Neuronal stem cell (in vitro differentiated cells): ENCODE measurements around the gene EIF5.
A peak's percentile ranks its signal among the peaks of the same experiment; 100 is the strongest.

Source experiments
- DNase-seq: peaks from one replicate; pipeline ENCODE4 v3.0.0-alpha.2; 2013; ENCODE audit warnings: low spot score
- H2AFZ ChIP-seq: one replicate; pipeline ENCODE4 v1.6.1; 2013; ENCODE audit warnings: mild to moderate bottlenecking, low read length, inconsistent platforms
- H2AK5ac ChIP-seq: 2 replicates; pipeline ENCODE4 v1.6.1; 2013; ENCODE audit warnings: low read depth, mild to moderate bottlenecking, inconsistent platforms, low read length, moderate library complexity, mixed read lengths
- H2BK120ac ChIP-seq: 2 replicates; pipeline ENCODE4 v1.6.1; 2013; ENCODE audit warnings: low read depth, mild to moderate bottlenecking, inconsistent platforms, low read length, moderate library complexity, mixed read lengths
- H2BK12ac ChIP-seq: one replicate; pipeline ENCODE4 v1.6.1; 2013; ENCODE audit warnings: low read length, inconsistent platforms
- H2BK15ac ChIP-seq: 2 replicates; pipeline ENCODE4 v1.6.1; 2013; ENCODE audit warnings: mild to moderate bottlenecking, low read length, inconsistent platforms, mixed read lengths
- H2BK5ac ChIP-seq: one replicate; pipeline ENCODE4 v1.6.1; 2013; ENCODE audit warnings: inconsistent platforms, mild to moderate bottlenecking, low read length, moderate library complexity
- H3K14ac ChIP-seq: one replicate; pipeline ENCODE4 v1.6.1; 2013; ENCODE audit warnings: low read length, inconsistent platforms
- H3K18ac ChIP-seq: 2 replicates; pipeline ENCODE4 v1.6.1; 2013; ENCODE audit warnings: low read length, inconsistent platforms
- H3K23ac ChIP-seq: 2 replicates; pipeline ENCODE4 v1.6.1; 2013; ENCODE audit warnings: low read depth, mild to moderate bottlenecking, mixed read lengths, low read length, inconsistent platforms; ENCODE audit not compliant: poor library complexity
- H3K27ac ChIP-seq: replicated peaks from 3 replicates; pipeline ENCODE4 v1.5.1; 2013; ENCODE audit warnings: low read length, inconsistent platforms
- H3K27me3 ChIP-seq, 3 experiments: 2 replicates each; pipeline ENCODE4 v1.6.1; 2013; ENCODE audit warnings: low read length in 3 of 3, mild to moderate bottlenecking in 2 of 3, inconsistent platforms in 1 of 3, low read depth in 1 of 3, mixed read lengths in 1 of 3, moderate library complexity in 1 of 3; ENCODE audit not compliant: control insufficient read depth in 3 of 3, insufficient read depth in 3 of 3
- H3K36me3 ChIP-seq, 2 donors: replicated peaks in 1 of 2; 2 replicates each; pipeline ENCODE4 v1.6.1; 2013; ENCODE audit warnings: low read length in 2 of 2; ENCODE audit not compliant: control insufficient read depth in 2 of 2, insufficient read depth in 2 of 2
- H3K4ac ChIP-seq: 2 replicates; pipeline ENCODE4 v1.6.1; 2013; ENCODE audit warnings: inconsistent platforms, mild to moderate bottlenecking, low read length, moderate library complexity
- H3K4me1 ChIP-seq, 2 donors: 1 replicate in 1 of 2; 2 replicates in 1 of 2; pipeline ENCODE4 v1.6.1; 2013; ENCODE audit warnings: low read length in 2 of 2, low read depth in 1 of 2; ENCODE audit not compliant: control insufficient read depth in 2 of 2, insufficient read depth in 1 of 2
- H3K4me2 ChIP-seq: one replicate; pipeline ENCODE4 v1.6.1; 2013; ENCODE audit warnings: mild to moderate bottlenecking, low read length, inconsistent platforms; ENCODE audit not compliant: insufficient read depth, poor library complexity, severe bottlenecking
- H3K4me3 ChIP-seq, 2 donors: 2 replicates each; pipeline ENCODE4 v1.5.1; 2013; ENCODE audit warnings: low read length in 2 of 2, mild to moderate bottlenecking in 2 of 2, inconsistent platforms in 1 of 2, moderate library complexity in 1 of 2
- H3K79me1 ChIP-seq: one replicate; pipeline ENCODE4 v1.6.1; 2013; ENCODE audit warnings: low read depth, mild to moderate bottlenecking, inconsistent platforms, low read length, moderate library complexity
- H3K9ac ChIP-seq: one replicate; pipeline ENCODE4 v1.6.1; 2013; ENCODE audit warnings: mild to moderate bottlenecking, low read depth, low read length, inconsistent platforms; ENCODE audit not compliant: poor library complexity
- H3K9me3 ChIP-seq, 2 donors: replicated peaks in 1 of 2; 2 replicates each; pipeline versions ENCODE3 to v1.6.1; 2013; ENCODE audit warnings: low read length in 2 of 2, mild to moderate bottlenecking in 2 of 2, inconsistent platforms in 1 of 2, low read depth in 1 of 2, mixed read lengths in 1 of 2, moderate library complexity in 1 of 2; ENCODE audit not compliant: control insufficient read depth in 2 of 2, insufficient read depth in 1 of 2
- H4K8ac ChIP-seq: one replicate; pipeline ENCODE4 v1.6.1; 2013; ENCODE audit warnings: low read depth, mild to moderate bottlenecking, inconsistent platforms, low read length, moderate library complexity
- H4K91ac ChIP-seq: one replicate; pipeline ENCODE4 v1.6.1; 2013; ENCODE audit warnings: low read length, low read depth, mild to moderate bottlenecking, inconsistent platforms; ENCODE audit not compliant: poor library complexity
- WGBS, 2 donors: extraction: QIAGEN DNeasy Blood & Tissue Kit; methylation state at CpG; one replicate each; pipeline ENCODE4 v1.1.7; 2013; ENCODE audit warnings: missing lambda C conversion rate in 2 of 2, mixed read lengths in 1 of 2; ENCODE audit not compliant: insufficient read length in 2 of 2, insufficient replicate concordance in 1 of 2; ENCODE audit errors: extremely low coverage in 2 of 2; 5-methylcytosine and 5-hydroxymethylcytosine counted together

EIF5 gene

GRCh38 chr14:103377522-103378037, 43.5 kb downstream of the EIF5 start:
- no peak overlapping the region for H2BK15ac ChIP-seq
- WGBS, 2 donors = no CpG with 5 or more reads among the region's 2 CpGs
- H2BK5ac ChIP-seq = no peak overlapping the region
- no peak overlapping the region for H3K18ac ChIP-seq
- H3K4me2 ChIP-seq = no peak overlapping the region
- H3K4me3 ChIP-seq = no peak overlapping the region
- H2AK5ac ChIP-seq = no peak overlapping the region
- peaks cover 0 to 25% (median 2%) of the 10 kb centered on the region in 3 experiments for H3K27me3 ChIP-seq
- H3K9ac ChIP-seq = no peak overlapping the region
- H2BK120ac ChIP-seq = no peak overlapping the region
- H3K4me1 ChIP-seq = peaks cover 0 to 2% of the 10 kb centered on the region in 2 donors
- H3K4ac ChIP-seq = no peak overlapping the region
- H3K23ac ChIP-seq = no peak overlapping the region
- no peak overlapping the region for H3K27ac ChIP-seq
- H2AFZ ChIP-seq = no peak overlapping the region
- peaks cover 0 to 3% of the 10 kb centered on the region in 2 donors for H3K9me3 ChIP-seq
- DNase-seq = no peak
- H3K14ac ChIP-seq = no peak overlapping the region
- H4K91ac ChIP-seq = no peak overlapping the region
- no peaks in the 10 kb centered on the region for H3K36me3 ChIP-seq
- H3K79me1 ChIP-seq = no peaks in the 10 kb centered on the region
- H2BK12ac ChIP-seq = no peak overlapping the region
- no peak overlapping the region for H4K8ac ChIP-seq

DNA sequence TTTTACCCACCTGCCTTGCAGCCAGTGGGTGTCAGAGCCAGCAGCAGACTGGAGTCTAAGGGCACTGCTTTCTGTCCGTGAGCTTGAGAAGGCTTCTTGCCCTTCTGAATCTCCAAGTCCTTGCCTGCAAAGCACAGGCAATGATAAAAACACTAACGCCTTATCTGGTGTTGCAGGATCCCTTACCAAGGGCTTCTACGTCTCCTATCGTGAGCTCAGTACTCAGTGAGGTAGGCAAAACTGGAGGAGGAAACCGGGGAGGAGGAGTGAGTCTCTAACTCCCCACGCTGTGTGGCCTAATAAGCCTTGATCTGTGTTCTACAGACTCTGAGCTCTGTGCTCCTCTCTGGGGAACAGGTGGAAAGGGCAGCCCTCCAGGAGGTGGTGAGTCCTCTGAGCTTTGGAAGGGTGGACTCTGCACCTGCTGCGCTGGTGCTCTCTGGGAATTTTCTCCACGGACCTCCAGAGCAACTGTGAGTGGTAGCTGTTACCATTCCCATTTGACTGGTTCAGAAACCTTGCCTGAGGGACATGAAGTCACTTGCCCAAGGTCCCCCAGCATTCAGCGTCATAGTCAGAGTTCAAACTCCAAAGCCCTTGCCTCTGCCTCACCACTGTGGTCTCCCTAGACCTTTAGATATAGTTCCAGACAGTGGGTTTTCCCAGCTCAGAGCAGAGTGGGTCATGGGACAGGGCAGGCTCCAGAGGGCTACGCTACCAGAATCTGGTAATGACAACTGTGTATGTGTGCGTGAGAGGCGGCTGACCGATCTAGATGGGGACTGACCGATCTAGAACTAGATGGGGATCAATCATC, 44.2 kb downstream of the EIF5 start:
- Histone ChIP-seq H3K27me3 (peaks cover 0 to 25% (median 2%) of the 10 kb centered on the region in 3 experiments), H3K27ac (no peak overlapping the region), H3K4me2 (no peak overlapping the region), H3K9me3 (peaks cover 0 to 3% of the 10 kb centered on the region in 2 donors), H2AFZ (peak overlapping the region; percentile 6), H3K4me3 (no peak overlapping the region), H3K79me1 (no peaks in the 10 kb centered on the region), H3K18ac (no peak overlapping the region), H3K36me3 (no peaks in the 10 kb centered on the region), H2BK120ac (no peak overlapping the region), H4K91ac (no peak overlapping the region), H3K23ac (no peak overlapping the region), H2BK5ac (no peak overlapping the region), H2BK12ac (no peak overlapping the region), H2AK5ac (no peak overlapping the region), H3K4ac (no peak overlapping the region), H2BK15ac (no peak overlapping the region), H3K4me1 (no peaks in the 10 kb centered on the region), H4K8ac (no peak overlapping the region), H3K14ac (no peak overlapping the region), H3K9ac (no peak overlapping the region)
- no peak for DNase-seq
- no CpG with 5 or more reads among the region's 14 CpGs for WGBS, 2 donors

DNA sequence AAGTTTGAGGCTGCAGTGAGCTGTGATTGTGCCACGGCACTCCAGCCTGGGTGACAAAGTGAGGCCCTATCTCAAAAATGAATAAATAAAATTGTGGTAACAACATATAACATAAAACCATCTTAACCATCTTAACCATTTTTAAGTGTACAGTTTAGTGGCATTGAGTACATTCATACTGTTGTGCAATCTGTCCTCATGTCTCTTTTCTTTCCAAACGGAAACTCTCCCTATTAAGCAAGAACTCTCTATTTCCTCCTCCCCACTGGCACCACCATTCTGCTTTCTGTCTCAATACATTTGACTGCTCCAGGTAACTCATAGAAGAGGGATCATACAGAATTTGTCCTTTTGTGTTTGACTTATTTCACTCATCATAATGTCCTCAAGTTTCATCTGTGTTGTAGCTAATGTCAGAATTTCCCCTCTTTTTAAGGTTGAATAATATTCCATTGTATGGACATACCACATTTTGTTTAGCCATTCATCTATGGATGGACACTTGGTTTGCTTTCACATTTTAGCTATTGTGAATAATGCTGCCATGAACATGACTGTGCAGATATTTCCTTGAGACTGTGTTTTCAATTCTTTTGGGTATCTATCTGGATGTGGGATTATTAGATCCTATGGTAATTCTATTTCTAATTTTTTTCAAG, 46.8 kb downstream of the EIF5 start:
- H2AK5ac ChIP-seq = no peak overlapping the region
- no peak for DNase-seq
- H4K8ac ChIP-seq = no peak overlapping the region
- H3K27me3 ChIP-seq = peaks cover 0 to 20% (median 0%) of the 10 kb centered on the region in 3 experiments
- H3K18ac ChIP-seq = no peak overlapping the region
- H2BK12ac ChIP-seq = no peak overlapping the region
- H3K9ac ChIP-seq = no peak overlapping the region
- H2AFZ ChIP-seq = no peak overlapping the region
- H4K91ac ChIP-seq = no peak overlapping the region
- H3K4me2 ChIP-seq = no peak overlapping the region
- no peak overlapping the region for H3K14ac ChIP-seq
- no peak overlapping the region for H2BK5ac ChIP-seq
- no peak overlapping the region for H3K27ac ChIP-seq
- H2BK120ac ChIP-seq = no peak overlapping the region
- no peak overlapping the region for H2BK15ac ChIP-seq
- H3K4ac ChIP-seq = no peak overlapping the region
- no CpG with 5 or more reads among the region's 2 CpGs for WGBS, 2 donors
- peaks cover 3% of the 10 kb centered on the region for H3K79me1 ChIP-seq
- peaks cover 0 to 3% of the 10 kb centered on the region in 2 donors for H3K9me3 ChIP-seq
- H3K23ac ChIP-seq = no peak overlapping the region
- H3K4me1 ChIP-seq = peaks cover 3% of the 10 kb centered on the region in 2 donors
- no peaks in the 10 kb centered on the region for H3K36me3 ChIP-seq
- H3K4me3 ChIP-seq = no peak overlapping the region

DNA sequence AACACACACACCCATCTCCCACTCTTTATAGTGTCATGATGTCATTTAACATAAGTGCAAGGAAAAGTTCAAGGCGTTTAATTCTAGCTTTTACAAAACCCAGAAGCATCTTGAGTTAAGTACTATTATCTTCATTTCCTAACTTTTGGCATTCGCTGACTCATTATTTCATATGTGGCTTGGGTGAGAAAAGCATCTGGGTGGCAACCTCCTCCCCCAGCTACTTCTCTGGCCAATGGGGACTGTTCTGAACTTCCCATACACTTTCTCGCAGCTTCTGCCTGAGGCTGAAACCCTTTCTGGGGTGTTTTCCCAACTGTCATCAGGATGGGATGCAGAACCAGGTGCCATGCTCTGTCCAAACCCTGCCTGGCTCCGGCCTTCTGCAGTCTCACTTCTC, 48.3 kb downstream of the EIF5 start:
- H2AK5ac ChIP-seq = no peak overlapping the region
- no peak overlapping the region for H2AFZ ChIP-seq
- H3K23ac ChIP-seq = no peak overlapping the region
- peaks cover 3 to 6% of the 10 kb centered on the region in 2 donors for H3K4me1 ChIP-seq
- H3K9ac ChIP-seq = no peak overlapping the region
- H3K4me3 ChIP-seq = no peak overlapping the region
- no peak overlapping the region for H3K27ac ChIP-seq
- H2BK15ac ChIP-seq = no peak overlapping the region
- H2BK120ac ChIP-seq = no peak overlapping the region
- no peak overlapping the region for H2BK12ac ChIP-seq
- H4K91ac ChIP-seq = no peak overlapping the region
- no peaks in the 10 kb centered on the region for H3K36me3 ChIP-seq
- no peak for DNase-seq
- no peak overlapping the region for H2BK5ac ChIP-seq
- H3K4me2 ChIP-seq = no peak overlapping the region
- H3K18ac ChIP-seq = no peak overlapping the region
- H3K4ac ChIP-seq = no peak overlapping the region
- H4K8ac ChIP-seq = no peak overlapping the region
- H3K27me3 ChIP-seq = peaks cover 0 to 20% (median 0%) of the 10 kb centered on the region in 3 experiments
- no peak overlapping the region for H3K14ac ChIP-seq
- no CpG with 5 or more reads among the region's 4 CpGs for WGBS, 2 donors
- peaks cover 7% of the 10 kb centered on the region for H3K79me1 ChIP-seq
- H3K9me3 ChIP-seq = peaks cover 0 to 3% of the 10 kb centered on the region in 2 donors
